ENCODE data around the gene PLXNA4. TPM values are rescaled to one million over a fixed set of nuclear protein-coding genes. Genes with fewer than 3 reads are reported as not detected.

PLXNA4 gene
- total and polyA plus RNA-seq, 9 of the 15 experiments (the other 6 are each of a cell fraction or from before 2014, with no cell fraction given) = under 0.01 to 0.09 TPM; not detected in 7

GRCh38 chr7:132489776-132490237, 86.5 kb downstream of the PLXNA4 start (continued):
- TF ChIP-seq SMARCB1 (IDR thresholded peaks at IDR 0.05; ENCODE audit: insufficient read length, low read depth) (no peak), ZNF41 (CRISPR knock-in tag; conservative IDR thresholded peaks at IDR 0.05) (no peak), MYC (IDR thresholded peaks at IDR 0.05; ENCODE audit: low read depth, low read length) (no peak), MYC (CRISPR knock-in tag; IDR thresholded peaks at IDR 0.05; ENCODE audit: borderline replicate concordance, low read depth) (no peak), ZNF778 (CRISPR knock-in tag; IDR thresholded peaks at IDR 0.05) (no peak), ZBTB12 (CRISPR knock-in tag; IDR thresholded peaks at IDR 0.05) (0 out of 2 replicates have a peak, but pooled peaks have one; percentile 46), ARNT (IDR thresholded peaks at IDR 0.05) (no peak), SMARCA4 (IDR thresholded peaks at IDR 0.05) (peak; percentile 64; the same call in 1 of the 2 replicates), FOXK1 (CRISPR knock-in tag; IDR thresholded peaks at IDR 0.05; ENCODE audit: borderline replicate concordance) (no peak), BHLHE40 (IDR thresholded peaks at IDR 0.05; ENCODE audit: low read length) (peak; percentile 75; the same call in 1 of the 2 replicates), MTA3 (IDR thresholded peaks at IDR 0.05; ENCODE audit: borderline replicate concordance) (no peak), FOXO4 (CRISPR knock-in tag; IDR thresholded peaks at IDR 0.05) (no peak), TRIM24 (IDR thresholded peaks at IDR 0.05) (peak; percentile 78 to 86), ZFP30 (CRISPR knock-in tag; IDR thresholded peaks at IDR 0.05; ENCODE audit: borderline replicate concordance) (no peak), ZNF407 (IDR thresholded peaks at IDR 0.05; ENCODE audit: low read depth) (no peak), ZNF551 (CRISPR knock-in tag; IDR thresholded peaks at IDR 0.05) (no peak), ZNF766 (CRISPR knock-in tag; conservative IDR thresholded peaks at IDR 0.05) (no peak), ZNF644 (tag; IDR thresholded peaks at IDR 0.05; ENCODE audit: low read depth) (peak; percentile 82; the same call in 1 of the 2 replicates), GTF2B (IDR thresholded peaks at IDR 0.05; ENCODE audit: extremely low read depth, insufficient read length) (no peak)
